A549 (cell line): ENCODE results near the gene TPSAB1. TPM values are rescaled to one million over a fixed set of nuclear protein-coding genes. Genes with fewer than 3 reads are reported as not detected.

Source experiments
- ATAC-seq, 2 experiments: fragments of 200-7000 bp in 1 of 2; fragments of >200 bp in 1 of 2; cut with Nextera tagmentation in 1 of 2; cut with Tn5 transposase in 1 of 2; 3 replicates each; pipeline versions ENCODE4 v1.8.0 to v1.9.1; 2018 to 2020; ENCODE audit warnings: mild to moderate bottlenecking in 1 of 2, moderate library complexity in 1 of 2
- CTCF ChIA-PET: fragments of 300-600 bp; sonication (Branson Sonifier 250); formaldehyde crosslinking; extraction: SDS; loops from one replicate; lab custom pipeline; 2021; ENCODE audit warnings: antibody characterized with exemption, inconsistent platforms; lab: Yijun Ruan, JAX
- POLR2A ChIA-PET: fragments of 350-600 bp; formaldehyde crosslinking; extraction: SDS; loops from one replicate; lab custom pipeline; 2021; ENCODE audit warnings: antibody characterized with exemption, inconsistent platforms; lab: Yijun Ruan, JAX
- DNase-seq, 2 experiments: peaks; one replicate each; pipeline versions ENCODE4 v3.0.0 to v3.0.0-alpha.2; 2011 to 2016; ENCODE audit warnings: low read depth in 1 of 2, low spot score in 1 of 2
- FAIRE-seq: peaks from 2 replicates; lab custom pipeline; 2011; peaks lifted over from hg19 to GRCh38; lab: Jason Lieb, UNC
- H3K27ac ChIP-seq, 2 experiments: fragments of >200 bp; sonication (Bioruptor Twin); formaldehyde crosslinking; 3 replicates each; pipeline ENCODE4 v1.5.1; 2016 to 2017
- H3K4me1 ChIP-seq: fragments of >200 bp; sonication (Bioruptor Twin); formaldehyde crosslinking; 3 replicates; pipeline ENCODE4 v1.6.1; 2016
- H3K4me2 ChIP-seq: fragments of >200 bp; sonication (Bioruptor Twin); formaldehyde crosslinking; 3 replicates; pipeline ENCODE4 v1.6.1; 2016
- H3K4me3 ChIP-seq: fragments of >200 bp; sonication (Bioruptor Twin); formaldehyde crosslinking; 3 replicates; pipeline ENCODE4 v1.5.1; 2016
- H3K9me3 ChIP-seq: fragments of >200 bp; sonication (Bioruptor Twin); formaldehyde crosslinking; 3 replicates; pipeline ENCODE4 v1.6.1; 2016
- BHLHE40 ChIP-seq: IDR thresholded peaks from 2 replicates; pipeline ENCODE4 v1.6.1; 2012; ENCODE audit warnings: low read depth, low read length, inconsistent platforms
- CBX2 ChIP-seq: fragments of 200-600 bp; sonication (generic); IDR thresholded peaks from 2 replicates; pipeline ENCODE4 v1.6.1; 2016; ENCODE audit warnings: low read depth, mild to moderate bottlenecking, borderline replicate concordance
- CBX8 ChIP-seq: fragments of 200-600 bp; sonication (generic); IDR thresholded peaks from 2 replicates; pipeline ENCODE4 v1.6.1; 2016
- CEBPB ChIP-seq, 2 experiments: fragments of >200 bp in 1 of 2; sonication (Bioruptor Twin) in 1 of 2; formaldehyde crosslinking in 1 of 2; IDR thresholded peaks; 2 replicates each; pipeline ENCODE4 v1.6.1; 2012 to 2016
- CHD2 ChIP-seq: fragments of 150-350 bp; IDR thresholded peaks from 2 replicates; pipeline ENCODE4 v1.6.1; 2014; ENCODE audit warnings: low read length; ENCODE audit not compliant: partially characterized antibody
- CHD4 ChIP-seq: fragments of 200-600 bp; sonication (generic); IDR thresholded peaks from 2 replicates; pipeline ENCODE4 v1.6.1; 2016; ENCODE audit warnings: antibody characterized with exemption, mild to moderate bottlenecking, borderline replicate concordance
- EHMT2 ChIP-seq: fragments of 200-600 bp; sonication (generic); IDR thresholded peaks from 2 replicates; pipeline ENCODE4 v1.6.1; 2016; ENCODE audit warnings: antibody characterized with exemption, low read depth, mild to moderate bottlenecking, moderate library complexity
- FOSL2 ChIP-seq, 2 experiments: fragments of 450-650 bp in 1 of 2; fragments of >200 bp in 1 of 2; sonication (Bioruptor Twin) in 1 of 2; formaldehyde crosslinking; IDR thresholded peaks; 2 replicates each; pipeline versions ENCODE4 v1.5.0 to v1.6.1; 2016 to 2020; ENCODE audit warnings: mild to moderate bottlenecking in 1 of 2, moderate library complexity in 1 of 2
- HDAC2 ChIP-seq: fragments of 200-600 bp; sonication (generic); IDR thresholded peaks from 2 replicates; pipeline ENCODE4 v1.6.1; 2016
- HOXA7 ChIP-seq: fragments of 250-450 bp; sonication (Bioruptor Pico); IDR thresholded peaks from 2 replicates; pipeline ENCODE4 v1.5.0; 2020; ENCODE audit warnings: mild to moderate bottlenecking, moderate library complexity
- HOXB13 ChIP-seq: fragments of 250-450 bp; sonication (Bioruptor Pico); IDR thresholded peaks from 2 replicates; pipeline ENCODE4 v1.5.0; 2020; ENCODE audit warnings: low read depth, mild to moderate bottlenecking, moderate library complexity
- HOXB5 ChIP-seq: fragments of 250-450 bp; sonication (Bioruptor Pico); IDR thresholded peaks from 2 replicates; pipeline ENCODE4 v1.5.0; 2020; ENCODE audit warnings: mild to moderate bottlenecking, moderate library complexity
- KDM1A ChIP-seq: fragments of 200-600 bp; sonication (generic); IDR thresholded peaks from 2 replicates; pipeline ENCODE4 v1.6.1; 2016; ENCODE audit warnings: low read depth, mild to moderate bottlenecking
- KDM5A ChIP-seq: fragments of 200-600 bp; sonication (generic); IDR thresholded peaks from 2 replicates; pipeline ENCODE4 v1.6.1; 2016; ENCODE audit warnings: antibody characterized with exemption, mild to moderate bottlenecking
- MAZ ChIP-seq: fragments of 150-350 bp; IDR thresholded peaks from 2 replicates; pipeline ENCODE4 v1.6.1; 2014; ENCODE audit warnings: antibody characterized with exemption, low read depth, low read length, borderline replicate concordance
- MYC ChIP-seq: IDR thresholded peaks from 2 replicates; pipeline ENCODE4 v1.6.1; 2012; ENCODE audit warnings: mild to moderate bottlenecking, inconsistent platforms, low read length, improper control_type of control experiment, borderline replicate concordance
- NPAS2 ChIP-seq: fragments of 250-450 bp; sonication (Bioruptor Pico); IDR thresholded peaks from 2 replicates; pipeline ENCODE4 v1.8.0; 2022; ENCODE audit warnings: mild to moderate bottlenecking, moderate library complexity, borderline replicate concordance
- NR3C1 ChIP-seq: fragments of >200 bp; sonication (Bioruptor Twin); formaldehyde crosslinking; IDR thresholded peaks from 3 replicates; pipeline ENCODE4 v1.6.1; 2017
- PHF8 ChIP-seq: fragments of 200-600 bp; sonication (generic); IDR thresholded peaks from 2 replicates; pipeline ENCODE4 v1.6.1; 2016; ENCODE audit warnings: low read depth, mild to moderate bottlenecking, antibody characterized with exemption, moderate library complexity, borderline replicate concordance
- POLR2A ChIP-seq: IDR thresholded peaks from 2 replicates; pipeline ENCODE4 v1.6.1; 2012; ENCODE audit warnings: mild to moderate bottlenecking, low read length
- RAD21 ChIP-seq, 2 experiments: fragments of >200 bp in 1 of 2; sonication (Bioruptor Twin) in 1 of 2; formaldehyde crosslinking in 1 of 2; IDR thresholded peaks in 1 of 2; conservative IDR thresholded peaks in 1 of 2; 2 replicates in 1 of 2; 3 replicates in 1 of 2; pipeline ENCODE4 v1.6.1; 2012 to 2018; ENCODE audit warnings: inconsistent platforms in 1 of 2
- TFCP2L1 ChIP-seq: fragments of 250-450 bp; sonication (Bioruptor Pico); IDR thresholded peaks from 2 replicates; pipeline ENCODE4 v1.5.0; 2021; ENCODE audit warnings: mild to moderate bottlenecking
- ZC3H11A ChIP-seq: fragments of 450-650 bp; IDR thresholded peaks from 2 replicates; pipeline ENCODE4 v1.6.1; 2014; ENCODE audit warnings: antibody characterized with exemption, mild to moderate bottlenecking
- ZSCAN20 ChIP-seq: fragments of 250-450 bp; sonication (Bioruptor Pico); IDR thresholded peaks from 2 replicates; pipeline ENCODE4 v1.8.0; 2022; ENCODE audit warnings: mild to moderate bottlenecking, moderate library complexity
- WGBS: methylation state at CpG from one replicate; pipeline ENCODE4 v1.1.6; 2017; ENCODE audit errors: missing lambda C conversion rate; 5-methylcytosine and 5-hydroxymethylcytosine counted together
- polyA plus RNA-seq, 4 experiments: library from polyadenylated mRNA; depleted of rRNA in 3 of 4; stranded (reverse); fragments of >200 nt; fragmentation: RNase III in 1 of 4; extraction: RNeasy Plus Mini Kit Qiagen cat#74134 plus additional on column Dnase treatment in 1 of 4; gene quantifications; 2 replicates in 3 of 4; 3 replicates in 1 of 4; pipeline ENCODE4 v1.2.3, GENCODE V29; 2011 to 2017
- TF ChIP-seq, protein P1 (sequence below): IDR thresholded peaks from 2 replicates; pipeline ENCODE4 v1.6.1; 2012; ENCODE audit warnings: low read depth, borderline replicate concordance
- TF ChIP-seq, protein P2 (sequence below): fragments of 450-650 bp; IDR thresholded peaks from 2 replicates; pipeline ENCODE4 v1.6.1; 2014; ENCODE audit warnings: antibody characterized with exemption

The TPSAB1 gene
- polyA plus RNA-seq, 2 of the 4 experiments (the other 2 are of a cell fraction): not detected

DNA sequence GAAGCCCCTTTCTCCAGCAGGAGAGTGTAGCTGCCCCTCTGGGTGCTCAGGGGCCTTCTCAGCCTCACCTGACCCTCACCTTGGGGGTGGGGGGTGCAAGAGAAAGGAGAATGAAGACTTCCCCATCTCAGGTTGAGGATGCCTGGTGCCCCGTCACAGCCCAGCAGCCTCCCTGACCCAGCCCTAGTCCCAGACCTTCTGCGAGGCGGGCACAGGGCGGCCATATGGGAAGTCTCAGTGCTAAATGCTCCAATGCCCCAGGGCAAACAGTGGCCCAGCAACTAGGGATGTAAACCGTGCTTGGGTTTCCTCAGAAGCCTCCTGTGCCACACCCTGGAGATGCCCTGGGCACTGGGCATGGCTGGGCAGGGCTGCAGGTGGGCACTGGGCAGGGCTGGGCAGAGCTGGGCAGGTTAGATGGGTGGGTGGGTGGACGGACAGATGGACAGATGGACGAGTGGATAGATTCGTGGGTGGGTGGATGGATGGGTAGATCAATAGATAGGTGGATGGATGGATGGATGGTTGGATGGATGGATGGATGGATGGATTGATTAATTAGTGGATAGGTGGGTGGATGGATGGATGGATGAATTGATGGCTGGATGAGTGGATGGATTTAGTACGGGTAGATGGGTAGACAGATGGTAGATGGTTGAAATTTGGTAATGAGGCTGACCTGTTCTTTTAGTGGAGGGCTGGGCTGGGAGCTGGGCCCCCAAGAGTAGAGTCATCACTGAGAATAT lies 32.1 kb downstream of the TPSAB1 start:
- ATAC-seq: peak in 1 of 2 experiments; percentile 33; a peak in 3 of 6 replicates

DNA sequence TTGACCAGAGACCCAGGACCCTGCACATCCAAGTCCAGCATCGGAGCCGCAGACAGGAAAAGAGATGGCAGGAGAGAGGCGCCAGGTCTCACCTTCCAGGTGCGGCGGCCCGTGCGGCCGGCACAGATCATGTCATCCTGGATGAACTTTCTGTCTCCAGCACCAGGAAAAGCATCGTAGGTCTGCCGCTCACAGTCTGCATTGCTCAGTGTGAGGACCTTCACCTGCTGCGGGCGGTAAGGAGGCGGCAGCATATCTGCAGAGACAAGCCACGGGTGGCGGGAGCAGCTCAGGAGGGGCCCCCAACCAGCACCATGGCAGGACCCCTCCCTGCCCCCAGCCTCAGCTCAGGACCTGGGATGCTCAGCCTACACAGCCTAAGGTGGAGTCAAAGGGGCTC lies 33.3 kb downstream of the TPSAB1 start:
- Histone ChIP-seq H3K9me3 (no peaks in the 10 kb centered on the region), H3K4me1 (peaks cover 5% of the 10 kb centered on the region; the same call in 1 of the 3 replicates), H3K27ac (no peak overlapping the region), H3K4me2 (no peak overlapping the region), H3K4me3 (no peak overlapping the region)
- ChIA-PET POLR2A (no interaction called here), CTCF (interaction anchor here (0.8 kb wide), 1 partner anchor 13 kb away, joined by 3 read pairs; no protein-coding TSS in a partner anchor)
- no peak for ATAC-seq
- FAIRE-seq: no peak
- 77% methylated on average over 14 of the region's 15 CpGs for WGBS
- no peak for TF ChIP-seq CBX8
- TF ChIP-seq MYC: no peak
- no peak for TF ChIP-seq ZSCAN20 (CRISPR knock-in tag)
- TF ChIP-seq HOXB13: no peak
- no peak for TF ChIP-seq ZC3H11A
- no peak for TF ChIP-seq CEBPB (IDR thresholded peaks at IDR 0.05)
- no peak for TF ChIP-seq FOSL2 (IDR thresholded peaks at IDR 0.05)
- TF ChIP-seq FOSL2 (CRISPR knock-in tag; IDR thresholded peaks at IDR 0.05): no peak
- no peak for TF ChIP-seq MAZ
- TF ChIP-seq CHD4: no peak
- TF ChIP-seq, protein P1, sequence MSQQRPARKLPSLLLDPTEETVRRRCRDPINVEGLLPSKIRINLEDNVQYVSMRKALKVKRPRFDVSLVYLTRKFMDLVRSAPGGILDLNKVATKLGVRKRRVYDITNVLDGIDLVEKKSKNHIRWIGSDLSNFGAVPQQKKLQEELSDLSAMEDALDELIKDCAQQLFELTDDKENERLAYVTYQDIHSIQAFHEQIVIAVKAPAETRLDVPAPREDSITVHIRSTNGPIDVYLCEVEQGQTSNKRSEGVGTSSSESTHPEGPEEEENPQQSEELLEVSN: no peak
- TF ChIP-seq HDAC2: no peak
- no peak for TF ChIP-seq KDM5A
- no peak for DNase-seq

More for the DNA sequence above, 32.1 kb downstream of the TPSAB1 start:
- Histone ChIP-seq H3K9me3 (no peaks in the 10 kb centered on the region), H3K4me3 (no peak overlapping the region), H3K4me2 (no peak overlapping the region), H3K4me1 (peaks cover 5% of the 10 kb centered on the region; the same call in 1 of the 3 replicates), H3K27ac (no peak overlapping the region)
- ChIA-PET POLR2A (no interaction called here), CTCF (no interaction called here)
- FAIRE-seq (no peak), DNase-seq (no peak)
- 36% methylated on average over 5 of the region's 9 CpGs for WGBS
- no peak for TF ChIP-seq MAZ
- TF ChIP-seq, protein P1: no peak
- TF ChIP-seq NPAS2 (CRISPR knock-in tag): no peak
- TF ChIP-seq CHD2: no peak
- no peak for TF ChIP-seq CBX8
- no peak for TF ChIP-seq BHLHE40
- TF ChIP-seq NR3C1: no peak
- TF ChIP-seq TFCP2L1: no peak
- no peak for TF ChIP-seq HOXB5 (CRISPR knock-in tag)
- TF ChIP-seq HOXA7 (CRISPR knock-in tag): no peak
- TF ChIP-seq PHF8: no peak
- TF ChIP-seq CBX2: no peak
- TF ChIP-seq RAD21 (conservative IDR thresholded peaks at IDR 0.05 in 1 of 2, IDR thresholded peaks at IDR 0.05 in 1 of 2): no peak
- no peak for TF ChIP-seq KDM1A
- TF ChIP-seq EHMT2: no peak
- no peak for TF ChIP-seq POLR2A
- TF ChIP-seq, protein P2, sequence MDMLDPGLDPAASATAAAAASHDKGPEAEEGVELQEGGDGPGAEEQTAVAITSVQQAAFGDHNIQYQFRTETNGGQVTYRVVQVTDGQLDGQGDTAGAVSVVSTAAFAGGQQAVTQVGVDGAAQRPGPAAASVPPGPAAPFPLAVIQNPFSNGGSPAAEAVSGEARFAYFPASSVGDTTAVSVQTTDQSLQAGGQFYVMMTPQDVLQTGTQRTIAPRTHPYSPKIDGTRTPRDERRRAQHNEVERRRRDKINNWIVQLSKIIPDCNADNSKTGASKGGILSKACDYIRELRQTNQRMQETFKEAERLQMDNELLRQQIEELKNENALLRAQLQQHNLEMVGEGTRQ: no peak
